H7 (cell line): ENCODE data around the gene PTRHD1. TPM values are rescaled to one million over a fixed set of nuclear protein-coding genes. Genes with fewer than 3 reads are reported as not detected.
A peak's percentile ranks its signal among the peaks of the same experiment; 100 is the strongest.

Experiments used
- DNase-seq: peaks from one replicate; pipeline ENCODE4 v3.0.0; 2012
- H3K27me3 ChIP-seq: 2 replicates; pipeline ENCODE4 v1.6.0; 2011; ENCODE audit warnings: mild to moderate bottlenecking, low read length; ENCODE audit not compliant: control insufficient read depth, insufficient read depth
- H3K36me3 ChIP-seq: replicated peaks from 2 replicates; pipeline ENCODE4 v1.5.1; 2011; ENCODE audit warnings: low read length; ENCODE audit not compliant: control insufficient read depth, insufficient read depth
- H3K4me3 ChIP-seq: 2 replicates; pipeline ENCODE4 v1.5.1; 2011; ENCODE audit warnings: low read depth, mild to moderate bottlenecking, control low read depth, low read length, moderate library complexity; ENCODE audit not compliant: insufficient read depth
- total RNA-seq: library from RNA; depleted of rRNA; stranded (reverse); fragments of >200 nt; shearing (Covaris generic); gene quantifications from 2 replicates; pipeline ENCODE4 v1.2.3, GENCODE V29; 2014

The PTRHD1 gene
- total RNA-seq, 1 experiment from 2014 or later, result 31.4 TPM

- DNase-seq, result peak; percentile 53
- Histone ChIP-seq H3K36me3 (peaks cover 18% of the 10 kb centered on the region), H3K4me3 (no peak overlapping the region), H3K27me3 (no peaks in the 10 kb centered on the region)
Measured at GRCh38 chr2:24824966-24825882, 32.0 kb upstream of the PTRHD1 start.

GRCh38 chr2:24824071-24824588, 30.9 kb upstream of the PTRHD1 start:
- DNase-seq, result no peak
- no peak overlapping the region for H3K4me3 ChIP-seq
- no peaks in the 10 kb centered on the region for H3K27me3 ChIP-seq
- H3K36me3 ChIP-seq, result peaks cover 24% of the 10 kb centered on the region

DNA sequence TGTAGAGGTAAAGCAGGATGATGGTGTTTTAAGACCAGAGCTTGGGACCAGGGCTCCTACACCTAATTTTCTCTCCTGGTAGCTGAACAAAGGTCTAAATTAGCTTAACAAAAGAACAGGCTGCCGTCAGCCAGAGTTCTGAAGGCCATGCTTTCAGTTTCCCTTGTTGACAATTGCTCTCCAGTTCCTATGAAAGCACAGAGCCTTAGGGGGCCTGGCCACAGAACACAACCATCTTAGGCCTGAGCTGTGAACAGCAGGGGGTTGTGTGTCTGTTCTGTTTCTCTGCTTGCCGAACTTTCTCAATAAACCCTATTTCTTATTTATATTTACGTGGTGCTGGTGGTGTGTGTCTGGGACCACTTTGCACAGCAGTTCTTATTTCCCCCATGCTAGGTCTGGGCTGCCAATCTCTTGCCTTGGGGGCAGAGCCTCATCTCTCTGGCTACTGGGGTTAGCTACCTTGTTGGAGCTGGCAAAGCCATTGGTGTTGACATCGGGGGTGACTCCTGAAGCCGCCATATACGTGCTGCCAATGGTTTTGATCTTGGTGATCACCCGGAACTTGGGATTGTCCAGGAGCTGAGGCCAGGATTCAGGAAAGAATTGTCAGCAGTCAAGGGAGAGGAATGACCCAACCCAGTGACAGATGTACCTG, 29.0 kb upstream of the PTRHD1 start:
- no peak overlapping the region for H3K4me3 ChIP-seq
- peaks cover 28% of the 10 kb centered on the region for H3K36me3 ChIP-seq
- H3K27me3 ChIP-seq, result no peaks in the 10 kb centered on the region
- peak; percentile 85 for DNase-seq

DNA sequence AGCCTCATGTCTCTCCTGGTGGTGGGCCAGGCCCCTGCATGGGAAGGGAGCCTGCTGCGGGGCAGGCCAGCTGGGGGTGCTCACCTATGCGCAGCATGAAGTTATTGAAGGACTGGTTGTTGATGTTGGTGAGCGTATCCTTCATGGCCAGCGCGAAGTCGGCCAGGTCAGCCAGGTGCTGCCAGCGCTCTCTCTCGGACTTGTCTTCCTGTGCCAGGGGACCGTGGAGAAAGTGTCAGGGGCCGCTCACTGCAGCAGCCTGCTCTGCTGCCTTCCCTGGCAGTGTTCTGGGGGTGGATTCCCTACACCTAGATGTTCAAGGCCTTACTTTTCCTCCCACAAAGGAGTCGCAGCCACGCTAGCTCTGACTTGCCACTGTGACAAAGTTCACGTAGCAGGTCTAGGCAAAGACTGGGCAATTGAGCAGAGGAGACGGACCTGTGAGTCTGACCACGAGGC, 28.3 kb upstream of the PTRHD1 start:
- Histone ChIP-seq H3K36me3 (peaks cover 32% of the 10 kb centered on the region), H3K4me3 (no peak overlapping the region), H3K27me3 (no peaks in the 10 kb centered on the region)
- peak; percentile 53 for DNase-seq

- H3K4me3 ChIP-seq, result no peak overlapping the region
- DNase-seq, result peak; percentile 58
- no peaks in the 10 kb centered on the region for H3K27me3 ChIP-seq
- H3K36me3 ChIP-seq, result peaks cover 32% of the 10 kb centered on the region
Measured at GRCh38 chr2:24820598-24821432, 27.6 kb upstream of the PTRHD1 start.

DNA sequence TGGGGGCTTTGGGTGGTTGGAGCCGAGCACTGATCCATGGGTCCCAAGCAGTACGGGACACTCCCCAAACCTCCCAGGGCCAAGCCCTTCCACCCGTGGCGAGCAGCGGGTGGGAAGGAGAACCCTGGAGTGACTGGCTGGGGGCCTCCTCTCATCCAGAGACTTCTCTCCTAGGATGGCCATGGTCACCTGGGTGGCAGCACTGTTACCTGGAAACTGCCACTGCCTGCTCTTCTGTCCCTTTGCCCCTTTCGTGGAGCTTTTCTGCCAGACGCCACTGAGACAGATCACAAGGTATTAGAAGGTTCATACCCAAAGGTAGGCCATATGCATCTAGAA, 27.0 kb upstream of the PTRHD1 start:
- peaks cover 31% of the 10 kb centered on the region for H3K36me3 ChIP-seq
- H3K27me3 ChIP-seq, result no peaks in the 10 kb centered on the region
- H3K4me3 ChIP-seq, result no peak overlapping the region
- peak; percentile 23 for DNase-seq

DNA sequence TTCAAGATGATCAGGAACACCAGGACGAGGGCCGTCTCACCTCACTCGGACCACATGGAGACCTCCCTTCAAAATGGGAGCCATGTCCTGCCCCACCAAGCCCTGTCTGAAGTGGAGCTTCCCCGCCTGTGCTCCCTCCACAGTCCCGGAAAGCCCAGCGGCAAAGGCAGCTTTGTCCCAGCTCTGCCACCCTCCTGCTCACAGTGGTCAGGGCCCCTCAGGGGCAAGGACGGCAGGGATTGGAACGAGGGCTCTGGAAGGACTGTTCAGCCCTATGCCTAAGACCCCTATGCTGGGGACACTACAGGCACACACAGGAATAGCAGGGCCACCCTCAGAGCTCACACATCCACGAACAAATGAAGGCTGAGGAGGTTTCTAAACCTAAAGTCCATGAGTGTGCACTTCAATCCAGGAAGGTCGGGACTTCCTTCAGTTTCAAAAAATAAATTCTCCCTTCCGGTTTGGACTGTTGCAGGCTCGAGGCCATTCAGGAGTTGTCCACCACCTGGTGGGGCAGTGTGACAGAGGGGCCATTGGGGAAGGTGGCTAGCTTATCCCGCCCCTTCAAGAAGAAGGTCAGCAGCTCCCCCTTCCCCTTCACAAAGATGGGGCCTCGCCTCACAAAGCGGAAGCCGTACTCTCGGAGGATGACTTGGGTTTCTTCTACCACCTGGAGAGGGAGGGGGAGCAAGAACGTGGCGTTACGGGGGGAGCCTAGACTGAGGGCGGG, 26.4 kb upstream of the PTRHD1 start:
- H3K4me3 ChIP-seq, result no peak overlapping the region

GRCh38 chr2:24818721-24819167, 25.6 kb upstream of the PTRHD1 start:
- H3K27me3 ChIP-seq, result no peaks in the 10 kb centered on the region
- peaks cover 35% of the 10 kb centered on the region for H3K36me3 ChIP-seq
- no peak overlapping the region for H3K4me3 ChIP-seq
- DNase-seq, result no peak

More for the DNA sequence above, 26.4 kb upstream of the PTRHD1 start:
- Histone ChIP-seq H3K36me3 (peaks cover 32% of the 10 kb centered on the region), H3K27me3 (no peaks in the 10 kb centered on the region)
- DNase-seq, result peak; percentile 28

GRCh38 chr2:24816884-24817283, 23.7 kb upstream of the PTRHD1 start:
- Histone ChIP-seq H3K27me3 (no peaks in the 10 kb centered on the region), H3K36me3 (peaks cover 27% of the 10 kb centered on the region), H3K4me3 (no peak overlapping the region)
- DNase-seq, result no peak

- DNase-seq, result no peak
- no peaks in the 10 kb centered on the region for H3K27me3 ChIP-seq
- no peak overlapping the region for H3K4me3 ChIP-seq
- H3K36me3 ChIP-seq, result peaks cover 27% of the 10 kb centered on the region
Measured at GRCh38 chr2:24816404-24816803, 23.2 kb upstream of the PTRHD1 start.

DNA sequence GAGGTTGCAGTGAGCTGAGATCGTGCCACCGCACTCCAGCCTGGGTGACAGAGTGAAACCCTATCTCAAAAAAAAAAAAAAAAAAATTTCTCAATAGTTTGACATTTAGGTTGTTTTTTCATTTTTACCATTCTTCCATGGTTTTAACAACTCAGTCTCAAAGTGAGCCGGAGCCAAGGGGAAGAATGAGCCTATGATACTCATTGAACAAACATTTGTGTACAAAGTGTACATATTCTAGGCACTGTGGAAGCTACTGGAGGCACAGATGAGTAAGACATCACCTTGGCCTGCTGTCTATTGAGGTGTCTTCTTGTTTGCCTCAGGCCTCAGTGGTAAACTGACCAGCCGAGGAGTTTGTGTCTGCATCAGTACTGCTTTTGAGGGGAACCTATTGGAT, 22.0 kb upstream of the PTRHD1 start:
- H3K4me3 ChIP-seq, result no peak overlapping the region
- DNase-seq, result no peak
- H3K36me3 ChIP-seq, result peaks cover 22% of the 10 kb centered on the region
- H3K27me3 ChIP-seq, result no peaks in the 10 kb centered on the region

DNA sequence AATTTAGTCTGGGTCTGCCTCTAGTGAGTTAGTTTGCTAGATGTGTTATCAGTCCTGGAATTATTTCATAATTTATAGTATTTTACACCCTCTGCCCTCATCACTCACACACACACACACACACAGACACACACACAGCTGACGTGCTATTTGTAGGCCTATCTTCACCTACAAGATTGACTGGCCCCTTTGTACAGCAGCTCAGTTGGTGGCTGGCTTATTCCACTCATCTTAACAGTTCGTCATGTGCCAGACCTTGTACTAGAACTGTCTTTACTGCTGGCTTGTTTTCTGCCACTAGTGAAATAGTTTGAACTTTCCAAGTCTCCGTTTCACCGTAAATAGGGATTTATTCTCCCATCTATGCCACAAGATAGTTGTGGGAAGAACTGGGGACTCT, 21.3 kb upstream of the PTRHD1 start:
- no peak for DNase-seq
- Histone ChIP-seq H3K27me3 (no peaks in the 10 kb centered on the region), H3K4me3 (no peak overlapping the region), H3K36me3 (peaks cover 18% of the 10 kb centered on the region)

GRCh38 chr2:24813691-24814137, 20.5 kb upstream of the PTRHD1 start:
- no peak overlapping the region for H3K4me3 ChIP-seq
- H3K27me3 ChIP-seq, result no peaks in the 10 kb centered on the region
- DNase-seq, result no peak
- H3K36me3 ChIP-seq, result peaks cover 15% of the 10 kb centered on the region
